ENCODE data around the gene INHBB. TPM values are rescaled to one million over a fixed set of nuclear protein-coding genes. Genes with fewer than 3 reads are reported as not detected.

The INHBB gene
- total RNA-seq, 1 donor = 0.10 TPM

GRCh38 chr2:120353931-120354330 is 8.0 kb downstream of the INHBB start:
- no peaks in the 10 kb centered on the region for H3K4me1 ChIP-seq (ENCODE audit: insufficient read depth, low read length)
- H3K27me3 ChIP-seq (ENCODE audit: insufficient read depth, low read length) = peaks cover 14% of the 10 kb centered on the region
- H3K4me3 ChIP-seq (ENCODE audit: low read length) = no peak overlapping the region
- H3K9me3 ChIP-seq (ENCODE audit: low read depth, low read length) = no peaks in the 10 kb centered on the region

- H3K27me3 ChIP-seq (ENCODE audit: insufficient read depth, low read length) = peaks cover 8% of the 10 kb centered on the region
- H3K4me3 ChIP-seq (ENCODE audit: low read length) = no peak overlapping the region
- H3K9me3 ChIP-seq (ENCODE audit: low read depth, low read length) = no peaks in the 10 kb centered on the region
- H3K4me1 ChIP-seq (ENCODE audit: insufficient read depth, low read length) = no peaks in the 10 kb centered on the region
These were observed 8.5 kb downstream of the INHBB start for GRCh38 chr2:120354467-120354866.

- Histone ChIP-seq H3K4me1 (ENCODE audit: insufficient read depth, low read length) (no peaks in the 10 kb centered on the region), H3K27me3 (ENCODE audit: insufficient read depth, low read length) (peaks cover 1% of the 10 kb centered on the region), H3K9me3 (ENCODE audit: low read depth, low read length) (no peaks in the 10 kb centered on the region), H3K4me3 (ENCODE audit: low read length) (no peak overlapping the region)
These were observed 9.2 kb downstream of the INHBB start for GRCh38 chr2:120354935-120355779.

- no peaks in the 10 kb centered on the region for H3K27me3 ChIP-seq (ENCODE audit: insufficient read depth, low read length)
- H3K4me1 ChIP-seq (ENCODE audit: insufficient read depth, low read length) = no peaks in the 10 kb centered on the region
- no peak overlapping the region for H3K4me3 ChIP-seq (ENCODE audit: low read length)
- H3K9me3 ChIP-seq (ENCODE audit: low read depth, low read length) = no peaks in the 10 kb centered on the region
These were observed 9.9 kb downstream of the INHBB start for GRCh38 chr2:120355780-120356266.

- Histone ChIP-seq H3K9me3 (ENCODE audit: low read depth, low read length) (no peaks in the 10 kb centered on the region), H3K4me3 (ENCODE audit: low read length) (no peak overlapping the region), H3K4me1 (ENCODE audit: insufficient read depth, low read length) (no peaks in the 10 kb centered on the region)
These were observed 11.8 kb downstream of the INHBB start for GRCh38 chr2:120357768-120358167.

GRCh38 chr2:120358734-120359465 is 13.0 kb downstream of the INHBB start:
- H3K27me3 ChIP-seq (ENCODE audit: insufficient read depth, low read length) = no peaks in the 10 kb centered on the region
- H3K9me3 ChIP-seq (ENCODE audit: low read depth, low read length) = no peaks in the 10 kb centered on the region
- no peak overlapping the region for H3K4me3 ChIP-seq (ENCODE audit: low read length)
- no peaks in the 10 kb centered on the region for H3K4me1 ChIP-seq (ENCODE audit: insufficient read depth, low read length)

More at GRCh38 chr2:120357768-120358167, 11.8 kb downstream of the INHBB start:
- no peaks in the 10 kb centered on the region for H3K27me3 ChIP-seq (ENCODE audit: insufficient read depth, low read length)

GRCh38 chr2:120360307-120360855 is 14.4 kb downstream of the INHBB start:
- Histone ChIP-seq H3K4me3 (ENCODE audit: low read length) (no peak overlapping the region), H3K9me3 (ENCODE audit: low read depth, low read length) (no peaks in the 10 kb centered on the region), H3K4me1 (ENCODE audit: insufficient read depth, low read length) (no peaks in the 10 kb centered on the region), H3K27me3 (ENCODE audit: insufficient read depth, low read length) (no peaks in the 10 kb centered on the region)

- Histone ChIP-seq H3K4me3 (ENCODE audit: low read length) (no peak overlapping the region), H3K27me3 (ENCODE audit: insufficient read depth, low read length) (no peaks in the 10 kb centered on the region), H3K4me1 (ENCODE audit: insufficient read depth, low read length) (no peaks in the 10 kb centered on the region), H3K9me3 (ENCODE audit: low read depth, low read length) (no peaks in the 10 kb centered on the region)
These were observed 17.0 kb downstream of the INHBB start for GRCh38 chr2:120362926-120363325.

GRCh38 chr2:120365236-120365793 is 19.4 kb downstream of the INHBB start:
- no peaks in the 10 kb centered on the region for H3K27me3 ChIP-seq (ENCODE audit: insufficient read depth, low read length)
- no peaks in the 10 kb centered on the region for H3K9me3 ChIP-seq (ENCODE audit: low read depth, low read length)

GRCh38 chr2:120366698-120367097 is 20.8 kb downstream of the INHBB start:
- Histone ChIP-seq H3K27me3 (ENCODE audit: insufficient read depth, low read length) (no peaks in the 10 kb centered on the region), H3K4me3 (ENCODE audit: low read length) (no peak overlapping the region), H3K9me3 (ENCODE audit: low read depth, low read length) (no peaks in the 10 kb centered on the region), H3K4me1 (ENCODE audit: insufficient read depth, low read length) (no peaks in the 10 kb centered on the region)

More at GRCh38 chr2:120365236-120365793, 19.4 kb downstream of the INHBB start:
- Histone ChIP-seq H3K4me3 (ENCODE audit: low read length) (no peak overlapping the region), H3K4me1 (ENCODE audit: insufficient read depth, low read length) (no peaks in the 10 kb centered on the region)

- H3K4me1 ChIP-seq (ENCODE audit: insufficient read depth, low read length) = no peaks in the 10 kb centered on the region
- no peaks in the 10 kb centered on the region for H3K27me3 ChIP-seq (ENCODE audit: insufficient read depth, low read length)
- H3K4me3 ChIP-seq (ENCODE audit: low read length) = no peak overlapping the region
- no peaks in the 10 kb centered on the region for H3K9me3 ChIP-seq (ENCODE audit: low read depth, low read length)
These were observed 21.3 kb downstream of the INHBB start for GRCh38 chr2:120367221-120367620.

GRCh38 chr2:120367649-120368048 is 21.7 kb downstream of the INHBB start:
- no peaks in the 10 kb centered on the region for H3K9me3 ChIP-seq (ENCODE audit: low read depth, low read length)
- H3K4me3 ChIP-seq (ENCODE audit: low read length) = no peak overlapping the region
- no peaks in the 10 kb centered on the region for H3K4me1 ChIP-seq (ENCODE audit: insufficient read depth, low read length)
- H3K27me3 ChIP-seq (ENCODE audit: insufficient read depth, low read length) = no peaks in the 10 kb centered on the region

GRCh38 chr2:120368086-120368485 is 22.1 kb downstream of the INHBB start:
- H3K4me1 ChIP-seq (ENCODE audit: insufficient read depth, low read length) = no peaks in the 10 kb centered on the region
- no peak overlapping the region for H3K4me3 ChIP-seq (ENCODE audit: low read length)
- H3K27me3 ChIP-seq (ENCODE audit: insufficient read depth, low read length) = no peaks in the 10 kb centered on the region
- no peaks in the 10 kb centered on the region for H3K9me3 ChIP-seq (ENCODE audit: low read depth, low read length)

GRCh38 chr2:120369250-120369649 is 23.3 kb downstream of the INHBB start:
- no peaks in the 10 kb centered on the region for H3K9me3 ChIP-seq (ENCODE audit: low read depth, low read length)
- H3K4me1 ChIP-seq (ENCODE audit: insufficient read depth, low read length) = no peaks in the 10 kb centered on the region
- no peak overlapping the region for H3K4me3 ChIP-seq (ENCODE audit: low read length)
- H3K27me3 ChIP-seq (ENCODE audit: insufficient read depth, low read length) = no peaks in the 10 kb centered on the region

Measured in mononuclear cell (primary cell).